Measurements from ENCODE around the gene FLT4. TPM values are rescaled to one million over a fixed set of nuclear protein-coding genes. Genes with fewer than 3 reads are reported as not detected.
"Not testable (repeated sequence)": the region's sequence is repeated elsewhere in the genome, so short reads cannot be mapped to it uniquely, and the experiment has no call there.

The FLT4 gene
- total and polyA plus RNA-seq, 5 donors from 2014 or later = 1.2 to 4.0 (median 2.4) TPM

DNA sequence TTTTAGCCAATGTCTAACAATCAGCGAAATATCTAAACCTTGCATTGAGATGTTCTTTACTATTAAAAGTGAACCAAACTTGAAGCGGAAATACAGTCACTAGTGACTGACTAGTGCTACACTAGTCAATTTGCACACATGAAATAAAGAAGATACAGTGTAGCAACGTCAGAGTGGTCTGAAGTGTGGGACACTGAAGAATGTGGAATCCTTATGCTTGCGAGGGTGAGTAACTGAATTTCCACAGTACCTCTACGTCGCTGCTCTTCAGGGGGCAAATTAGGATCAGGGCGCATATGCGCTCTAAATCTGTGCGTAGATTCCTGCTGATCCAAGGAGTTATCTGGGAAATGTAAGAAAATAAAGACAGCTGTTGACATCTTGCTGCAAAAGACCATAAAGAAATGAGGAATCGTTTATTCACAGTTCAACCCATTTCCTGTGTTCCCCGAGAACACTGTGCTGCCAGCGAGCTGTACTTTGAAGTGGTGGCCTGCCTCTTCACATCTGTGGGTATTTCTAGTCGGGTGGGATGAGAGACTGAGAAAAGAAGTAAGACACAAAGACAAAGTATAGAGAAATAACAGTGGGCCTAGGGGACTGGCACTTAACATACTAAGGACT, 39.8 kb upstream of the FLT4 start:
- no peaks in the 10 kb centered on the region for H3K9me3 ChIP-seq (ENCODE audit: control insufficient read depth in 2 of 2, low read length in 2 of 2)
- Mint-ChIP-seq H3K4me3 (peak overlapping the region; percentile 49 to 83 (median 70)), H3K4me1 (peaks cover 18 to 65% (median 28%) of the 10 kb centered on the region in 4 donors), H3K27ac (peak overlapping the region; percentile 80 to 97 (median 88)), H3K27me3 (peaks cover 4% of the 10 kb centered on the region), H3K9me3 (peaks cover 0 to 2% (median 0%) of the 10 kb centered on the region in 7 donors), H3K36me3 (no peaks in the 10 kb centered on the region)
- peak; percentile 77 to 80 for ATAC-seq (ENCODE audit: low read depth in 2 of 2)
- H3K27ac ChIP-seq (ENCODE audit: insufficient read depth, low read length, poor library complexity, severe bottlenecking) = peak overlapping the region; percentile 55
- H3K36me3 ChIP-seq (ENCODE audit: control insufficient read depth, insufficient read depth, low read length) = no peaks in the 10 kb centered on the region
- peaks cover 24% of the 10 kb centered on the region for H3K4me1 ChIP-seq (ENCODE audit: control insufficient read depth, insufficient read depth, low read length, poor library complexity, severe bottlenecking)
- DNase-seq = peak in 2 of 3 donors; percentile 55 to 83
- peaks cover 11% of the 10 kb centered on the region for H3K27me3 ChIP-seq (ENCODE audit: control insufficient read depth, insufficient read depth, low read length)
- H3K4me3 ChIP-seq (ENCODE audit: low read depth, low read length) = peak overlapping the region; percentile 61

DNA sequence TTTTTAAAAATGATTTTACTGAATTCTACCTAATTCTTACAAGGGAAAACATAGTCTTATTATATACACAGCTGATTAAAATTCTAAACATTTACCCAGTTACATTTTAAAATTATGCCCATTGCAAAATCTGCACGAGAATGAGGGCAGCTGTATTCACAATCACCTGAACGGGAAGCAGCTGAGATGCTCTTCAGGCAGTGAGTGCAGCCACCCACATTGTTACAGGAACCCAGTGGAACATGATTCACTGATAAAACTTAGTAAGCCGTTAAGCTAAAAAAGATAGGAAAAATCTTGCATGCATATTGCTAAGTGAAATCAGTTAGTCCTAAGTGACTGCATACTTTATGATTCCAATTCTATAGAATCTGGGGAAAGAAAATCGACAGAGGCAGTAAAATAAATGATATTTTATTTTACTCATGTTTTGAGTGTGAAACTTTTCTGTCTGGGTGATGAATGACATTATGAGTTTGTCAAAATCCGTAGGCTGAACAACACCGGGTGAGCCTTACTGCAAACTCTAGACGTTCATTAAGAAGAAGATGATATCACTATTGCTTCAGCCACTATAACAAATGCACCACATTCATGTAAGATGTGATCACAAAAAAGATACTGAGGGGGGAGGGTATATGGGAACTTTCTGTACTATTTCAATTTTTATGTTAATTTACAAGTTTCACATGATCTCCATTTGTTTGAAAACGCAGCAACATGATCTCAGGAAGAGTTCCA, 39.1 kb upstream of the FLT4 start:
- H3K27ac Mint-ChIP-seq = peak overlapping the region; percentile 80 to 97 (median 88)
- H3K27me3 ChIP-seq (ENCODE audit: control insufficient read depth, insufficient read depth, low read length) = peaks cover 10% of the 10 kb centered on the region
- DNase-seq (peak in 1 of 3 donors; percentile 36), ATAC-seq (ENCODE audit: low read depth in 2 of 2) (no peak)
- peaks cover 4% of the 10 kb centered on the region for H3K27me3 Mint-ChIP-seq
- no peaks in the 10 kb centered on the region for H3K9me3 ChIP-seq (ENCODE audit: control insufficient read depth in 2 of 2, low read length in 2 of 2)
- no peaks in the 10 kb centered on the region for H3K36me3 ChIP-seq (ENCODE audit: control insufficient read depth, insufficient read depth, low read length)
- H3K4me3 ChIP-seq (ENCODE audit: low read depth, low read length) = peak overlapping the region; percentile 61
- H3K4me3 Mint-ChIP-seq = peak overlapping the region; percentile 49 to 83 (median 70)
- H3K4me1 Mint-ChIP-seq = peaks cover 18 to 72% (median 28%) of the 10 kb centered on the region in 4 donors
- peaks cover 0 to 2% (median 0%) of the 10 kb centered on the region in 7 donors for H3K9me3 Mint-ChIP-seq
- H3K27ac ChIP-seq (ENCODE audit: insufficient read depth, low read length, poor library complexity, severe bottlenecking) = peak overlapping the region; percentile 42
- H3K4me1 ChIP-seq (ENCODE audit: control insufficient read depth, insufficient read depth, low read length, poor library complexity, severe bottlenecking) = peaks cover 24% of the 10 kb centered on the region
- H3K36me3 Mint-ChIP-seq = no peaks in the 10 kb centered on the region

DNA sequence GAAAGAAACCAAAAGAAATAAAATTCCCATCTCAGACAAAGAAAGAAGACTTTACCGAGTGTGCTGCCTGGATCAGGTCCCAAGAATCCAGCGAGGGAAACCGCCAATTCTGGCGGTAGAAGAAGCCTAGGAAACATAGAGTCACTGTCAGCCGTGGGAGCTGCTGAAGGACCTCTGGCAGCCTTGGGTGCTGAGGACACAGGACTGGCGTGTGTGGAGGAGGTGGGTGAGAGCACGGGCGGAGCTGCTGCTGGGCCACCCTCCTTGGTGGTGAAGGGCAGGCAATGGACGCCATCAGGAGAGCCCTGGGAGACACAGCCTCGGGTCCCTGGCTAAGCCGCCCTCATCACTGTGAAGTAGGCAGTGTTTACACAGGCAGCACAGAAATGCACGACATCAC, 37.4 kb upstream of the FLT4 start:
- H3K4me1 ChIP-seq (ENCODE audit: control insufficient read depth, insufficient read depth, low read length, poor library complexity, severe bottlenecking) = peaks cover 24% of the 10 kb centered on the region
- ATAC-seq (ENCODE audit: low read depth in 2 of 2); H3K27ac Mint-ChIP-seq; H3K9me3 Mint-ChIP-seq; H3K27me3 ChIP-seq (ENCODE audit: control insufficient read depth, insufficient read depth, low read length); H3K4me3 Mint-ChIP-seq; H3K9me3 ChIP-seq (ENCODE audit: control insufficient read depth in 2 of 2, low read length in 2 of 2); H3K36me3 Mint-ChIP-seq; H3K27me3 Mint-ChIP-seq; H3K4me3 ChIP-seq (ENCODE audit: low read depth, low read length); H3K36me3 ChIP-seq (ENCODE audit: control insufficient read depth, insufficient read depth, low read length); H3K27ac ChIP-seq (ENCODE audit: insufficient read depth, low read length, poor library complexity, severe bottlenecking); DNase-seq: not testable (repeated sequence)
- peaks cover 18 to 64% (median 28%) of the 10 kb centered on the region in 4 donors for H3K4me1 Mint-ChIP-seq

DNA sequence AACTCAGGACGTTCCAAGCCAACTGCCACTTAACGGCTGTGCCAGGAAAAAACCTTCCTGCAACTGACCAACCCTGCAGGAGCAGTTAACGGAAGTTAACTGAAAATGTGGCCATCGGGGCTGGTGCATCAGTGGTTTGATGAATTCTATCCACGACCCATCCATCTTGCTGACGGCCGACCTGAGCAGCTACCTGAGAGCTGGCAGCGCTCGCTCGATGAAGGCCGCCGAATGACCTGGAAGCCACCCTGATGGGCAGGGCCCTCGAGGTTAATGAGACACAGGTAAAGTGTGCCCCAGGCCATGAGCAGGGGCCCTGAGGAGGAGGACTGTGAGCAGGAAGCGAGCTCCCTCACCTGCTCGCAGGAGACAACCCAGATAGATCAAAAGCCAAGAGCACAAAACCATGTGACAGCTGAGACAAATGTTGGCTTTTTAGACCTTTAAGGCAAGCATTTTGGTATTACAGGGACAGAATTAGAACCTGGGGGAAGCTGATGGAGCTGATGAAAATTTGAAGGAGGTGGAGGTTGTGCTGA, 35.3 kb upstream of the FLT4 start:
- H3K36me3 ChIP-seq (ENCODE audit: control insufficient read depth, insufficient read depth, low read length) = no peaks in the 10 kb centered on the region
- H3K4me1 ChIP-seq (ENCODE audit: control insufficient read depth, insufficient read depth, low read length, poor library complexity, severe bottlenecking) = peaks cover 15% of the 10 kb centered on the region
- Mint-ChIP-seq H3K4me3 (peak overlapping the region in 2 of 4 donors; percentile 63 to 67), H3K9me3 (no peaks in the 10 kb centered on the region), H3K4me1 (peaks cover 15 to 45% (median 19%) of the 10 kb centered on the region in 4 donors), H3K36me3 (no peaks in the 10 kb centered on the region), H3K27me3 (peaks cover 4% of the 10 kb centered on the region), H3K27ac (peak overlapping the region; percentile 8 to 80 (median 68))
- no peak overlapping the region for H3K4me3 ChIP-seq (ENCODE audit: low read depth, low read length)
- DNase-seq (peak in 2 of 3 donors; percentile 30 to 50), ATAC-seq (ENCODE audit: low read depth in 2 of 2) (peak; percentile 43 to 57)
- no peak overlapping the region for H3K27ac ChIP-seq (ENCODE audit: insufficient read depth, low read length, poor library complexity, severe bottlenecking)
- no peaks in the 10 kb centered on the region for H3K9me3 ChIP-seq (ENCODE audit: control insufficient read depth in 2 of 2, low read length in 2 of 2)
- H3K27me3 ChIP-seq (ENCODE audit: control insufficient read depth, insufficient read depth, low read length) = peaks cover 5% of the 10 kb centered on the region

DNA sequence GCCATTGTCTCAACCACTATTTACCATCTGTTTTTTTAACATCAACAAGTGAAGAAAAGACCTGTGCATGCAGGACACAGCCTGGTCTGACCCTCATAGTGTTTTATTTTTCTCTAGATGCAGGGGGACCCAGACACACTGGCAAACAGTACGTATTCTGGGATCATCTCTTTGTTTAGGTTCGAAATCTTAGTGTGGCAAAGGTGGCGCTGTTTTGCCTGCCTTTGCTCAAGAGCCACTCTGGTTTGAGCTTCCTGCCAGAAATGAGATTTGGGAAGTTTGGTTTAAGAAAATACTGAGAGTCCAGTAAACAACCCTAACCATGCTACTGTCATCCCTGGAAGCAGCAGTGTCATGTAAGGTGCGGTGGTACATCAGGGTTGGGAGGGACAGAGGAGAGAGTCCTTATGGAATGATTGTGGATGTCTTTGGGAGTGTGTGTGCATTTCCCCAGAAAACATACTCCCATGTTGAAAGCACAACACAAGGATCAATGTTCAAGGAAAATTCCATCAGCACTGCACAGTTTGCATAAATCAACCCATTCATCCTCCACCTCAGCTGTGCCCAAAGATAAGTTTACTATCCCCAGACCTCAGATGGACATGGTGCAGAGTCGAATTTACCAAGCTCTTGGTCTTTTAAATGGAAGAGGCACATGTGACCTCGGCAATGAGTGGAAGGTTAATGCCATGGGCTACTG, 34.0 kb upstream of the FLT4 start:
- Histone ChIP-seq H3K27ac (ENCODE audit: insufficient read depth, low read length, poor library complexity, severe bottlenecking) (no peak overlapping the region), H3K36me3 (ENCODE audit: control insufficient read depth, insufficient read depth, low read length) (no peaks in the 10 kb centered on the region), H3K9me3 (ENCODE audit: control insufficient read depth in 2 of 2, low read length in 2 of 2) (no peaks in the 10 kb centered on the region), H3K27me3 (ENCODE audit: control insufficient read depth, insufficient read depth, low read length) (peaks cover 2% of the 10 kb centered on the region), H3K4me3 (ENCODE audit: low read depth, low read length) (no peak overlapping the region), H3K4me1 (ENCODE audit: control insufficient read depth, insufficient read depth, low read length, poor library complexity, severe bottlenecking) (peaks cover 10% of the 10 kb centered on the region)
- Mint-ChIP-seq H3K27ac (peak overlapping the region in 2 of 3 donors; percentile 20 to 59), H3K4me3 (no peak overlapping the region), H3K27me3 (no peaks in the 10 kb centered on the region), H3K4me1 (peaks cover 5 to 31% (median 6%) of the 10 kb centered on the region in 4 donors), H3K9me3 (no peaks in the 10 kb centered on the region), H3K36me3 (no peaks in the 10 kb centered on the region)
- no peak for ATAC-seq (ENCODE audit: low read depth in 2 of 2)
- no peak for DNase-seq

DNA sequence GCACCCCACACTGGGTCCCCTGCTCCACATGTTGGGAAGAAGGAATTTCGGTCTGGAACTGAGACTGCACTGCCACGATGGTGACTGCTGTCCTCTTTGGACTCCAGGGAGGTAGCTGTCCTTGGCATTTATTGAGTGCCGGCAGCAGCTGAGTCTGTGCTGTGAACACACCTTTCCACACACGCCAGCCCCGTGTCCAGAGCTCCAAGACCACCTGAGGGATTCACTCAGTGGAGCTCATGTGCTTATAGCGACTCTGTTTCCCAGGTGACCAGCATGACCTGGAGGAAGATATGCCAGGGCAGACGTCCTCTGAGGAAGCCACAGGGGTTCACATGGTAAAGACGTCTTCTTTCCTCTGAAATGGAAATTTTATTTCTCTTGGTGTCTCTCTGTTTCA, 33.2 kb upstream of the FLT4 start:
- peaks cover 4 to 30% (median 5%) of the 10 kb centered on the region in 4 donors for H3K4me1 Mint-ChIP-seq
- Histone ChIP-seq H3K9me3 (ENCODE audit: control insufficient read depth in 2 of 2, low read length in 2 of 2) (no peaks in the 10 kb centered on the region), H3K36me3 (ENCODE audit: control insufficient read depth, insufficient read depth, low read length) (no peaks in the 10 kb centered on the region), H3K27me3 (ENCODE audit: control insufficient read depth, insufficient read depth, low read length) (no peaks in the 10 kb centered on the region), H3K4me3 (ENCODE audit: low read depth, low read length) (no peak overlapping the region), H3K4me1 (ENCODE audit: control insufficient read depth, insufficient read depth, low read length, poor library complexity, severe bottlenecking) (peaks cover 6% of the 10 kb centered on the region), H3K27ac (ENCODE audit: insufficient read depth, low read length, poor library complexity, severe bottlenecking) (no peak overlapping the region)
- H3K27ac Mint-ChIP-seq = peak overlapping the region in 1 of 3 donors; percentile 15
- DNase-seq (no peak), ATAC-seq (ENCODE audit: low read depth in 2 of 2) (no peak)
- H3K36me3 Mint-ChIP-seq = no peaks in the 10 kb centered on the region
- no peaks in the 10 kb centered on the region for H3K9me3 Mint-ChIP-seq
- no peaks in the 10 kb centered on the region for H3K27me3 Mint-ChIP-seq
- no peak overlapping the region for H3K4me3 Mint-ChIP-seq

DNA sequence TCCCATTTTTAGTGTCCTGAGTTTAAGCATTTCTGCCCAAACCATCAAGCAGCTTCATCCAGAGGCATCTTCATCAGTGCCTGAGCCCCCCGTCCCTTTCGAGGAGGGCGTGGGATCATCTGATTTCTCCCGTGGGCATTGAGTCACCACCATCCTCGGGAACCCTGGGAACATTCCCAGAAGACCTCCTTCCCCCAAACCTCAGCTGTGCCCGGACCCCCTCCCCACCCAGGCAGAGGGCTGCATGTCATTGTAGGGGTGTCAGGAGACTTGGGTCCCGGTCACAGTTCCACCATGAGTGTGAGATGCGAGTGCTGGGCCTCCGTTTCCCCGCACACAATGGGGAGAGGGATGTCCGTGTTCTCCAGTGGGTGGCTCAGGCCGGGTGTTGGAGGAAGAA, 32.6 kb upstream of the FLT4 start:
- H3K4me1 ChIP-seq (ENCODE audit: control insufficient read depth, insufficient read depth, low read length, poor library complexity, severe bottlenecking); H3K27ac Mint-ChIP-seq; H3K27me3 Mint-ChIP-seq; H3K4me3 ChIP-seq (ENCODE audit: low read depth, low read length); H3K27ac ChIP-seq (ENCODE audit: insufficient read depth, low read length, poor library complexity, severe bottlenecking); H3K9me3 Mint-ChIP-seq; H3K36me3 ChIP-seq (ENCODE audit: control insufficient read depth, insufficient read depth, low read length); H3K27me3 ChIP-seq (ENCODE audit: control insufficient read depth, insufficient read depth, low read length); H3K9me3 ChIP-seq (ENCODE audit: control insufficient read depth in 2 of 2, low read length in 2 of 2); ATAC-seq (ENCODE audit: low read depth in 2 of 2); H3K4me3 Mint-ChIP-seq; H3K36me3 Mint-ChIP-seq; DNase-seq: not testable (repeated sequence)
- peaks cover 4 to 30% (median 5%) of the 10 kb centered on the region in 4 donors for H3K4me1 Mint-ChIP-seq
